Hematopoietic multipotent progenitor cell treated with erythropoietin and hydrocortisone succinate and interleukin-3 and kit ligand, for 8 days (in vitro differentiated cells): Measurements from ENCODE around the gene CELSR3.

ENCODE experiments used
- DNase-seq: peaks from one replicate; pipeline ENCODE4 v3.0.0-alpha.2; 2015

The CELSR3 gene, protein sequence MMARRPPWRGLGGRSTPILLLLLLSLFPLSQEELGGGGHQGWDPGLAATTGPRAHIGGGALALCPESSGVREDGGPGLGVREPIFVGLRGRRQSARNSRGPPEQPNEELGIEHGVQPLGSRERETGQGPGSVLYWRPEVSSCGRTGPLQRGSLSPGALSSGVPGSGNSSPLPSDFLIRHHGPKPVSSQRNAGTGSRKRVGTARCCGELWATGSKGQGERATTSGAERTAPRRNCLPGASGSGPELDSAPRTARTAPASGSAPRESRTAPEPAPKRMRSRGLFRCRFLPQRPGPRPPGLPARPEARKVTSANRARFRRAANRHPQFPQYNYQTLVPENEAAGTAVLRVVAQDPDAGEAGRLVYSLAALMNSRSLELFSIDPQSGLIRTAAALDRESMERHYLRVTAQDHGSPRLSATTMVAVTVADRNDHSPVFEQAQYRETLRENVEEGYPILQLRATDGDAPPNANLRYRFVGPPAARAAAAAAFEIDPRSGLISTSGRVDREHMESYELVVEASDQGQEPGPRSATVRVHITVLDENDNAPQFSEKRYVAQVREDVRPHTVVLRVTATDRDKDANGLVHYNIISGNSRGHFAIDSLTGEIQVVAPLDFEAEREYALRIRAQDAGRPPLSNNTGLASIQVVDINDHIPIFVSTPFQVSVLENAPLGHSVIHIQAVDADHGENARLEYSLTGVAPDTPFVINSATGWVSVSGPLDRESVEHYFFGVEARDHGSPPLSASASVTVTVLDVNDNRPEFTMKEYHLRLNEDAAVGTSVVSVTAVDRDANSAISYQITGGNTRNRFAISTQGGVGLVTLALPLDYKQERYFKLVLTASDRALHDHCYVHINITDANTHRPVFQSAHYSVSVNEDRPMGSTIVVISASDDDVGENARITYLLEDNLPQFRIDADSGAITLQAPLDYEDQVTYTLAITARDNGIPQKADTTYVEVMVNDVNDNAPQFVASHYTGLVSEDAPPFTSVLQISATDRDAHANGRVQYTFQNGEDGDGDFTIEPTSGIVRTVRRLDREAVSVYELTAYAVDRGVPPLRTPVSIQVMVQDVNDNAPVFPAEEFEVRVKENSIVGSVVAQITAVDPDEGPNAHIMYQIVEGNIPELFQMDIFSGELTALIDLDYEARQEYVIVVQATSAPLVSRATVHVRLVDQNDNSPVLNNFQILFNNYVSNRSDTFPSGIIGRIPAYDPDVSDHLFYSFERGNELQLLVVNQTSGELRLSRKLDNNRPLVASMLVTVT (N-terminal part only)

DNA sequence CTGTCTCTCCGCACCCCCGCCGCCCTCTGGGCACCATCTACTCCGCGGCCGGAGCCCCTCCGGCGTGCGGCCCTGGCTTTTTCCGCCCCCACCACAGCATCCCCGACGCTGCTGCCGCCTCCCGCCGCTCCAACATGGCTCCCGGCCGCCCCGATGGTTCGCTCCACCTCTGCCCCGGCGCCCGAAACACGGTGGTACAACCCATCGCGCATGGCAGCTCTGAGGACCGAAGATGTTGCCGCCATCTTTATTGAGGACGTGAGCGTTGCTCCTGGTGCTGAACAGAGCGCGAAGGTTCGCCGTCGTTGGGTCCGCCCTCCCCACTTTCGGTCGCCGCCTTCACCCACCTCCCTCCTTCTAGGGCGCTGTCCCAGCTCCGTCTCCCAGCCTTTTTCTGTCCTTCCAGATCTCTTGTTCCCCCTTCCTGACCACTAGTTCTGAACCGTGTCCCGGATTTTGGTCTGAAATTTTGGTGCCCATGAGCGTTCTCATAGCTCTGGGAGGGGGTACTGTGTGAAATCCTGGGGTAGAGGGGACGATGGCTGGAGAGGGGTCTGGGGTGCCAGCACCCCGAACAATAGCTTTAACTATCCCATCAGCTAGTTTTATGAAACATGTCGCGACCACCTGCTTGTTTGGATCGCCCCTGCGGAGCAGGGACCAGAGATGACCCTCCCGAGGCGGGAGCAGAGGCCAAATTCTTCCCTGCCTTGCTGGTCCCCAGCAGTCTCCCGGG lies at the start of gene CELSR3:
TSS of gene CELSR3 (minus strand) at position 134 of the 736 bp plus-strand sequence. CDS start 252 bp downstream, outside the sequence.
- peak; percentile 90 for DNase-seq

DNA sequence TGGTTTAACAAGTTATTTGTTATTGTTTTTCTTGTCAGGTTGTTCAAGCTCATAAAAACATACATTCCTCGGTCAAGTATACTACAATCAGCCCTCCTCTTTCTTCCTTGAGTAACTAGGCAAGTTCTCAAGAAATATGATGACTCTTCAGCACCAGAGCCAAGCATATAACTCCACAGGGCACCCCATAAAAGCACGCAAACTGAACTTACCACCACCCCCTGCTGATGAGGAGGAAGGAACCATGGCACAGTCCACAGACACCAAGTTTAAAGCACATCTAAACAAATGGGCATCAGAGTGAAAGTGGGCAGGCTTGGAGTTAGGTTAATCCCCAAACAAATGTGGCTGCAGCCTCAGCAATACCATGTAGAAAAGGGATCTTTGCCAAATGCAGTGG lies 49.0 kb upstream of the CELSR3 start:
- DNase-seq, result no peak

DNA sequence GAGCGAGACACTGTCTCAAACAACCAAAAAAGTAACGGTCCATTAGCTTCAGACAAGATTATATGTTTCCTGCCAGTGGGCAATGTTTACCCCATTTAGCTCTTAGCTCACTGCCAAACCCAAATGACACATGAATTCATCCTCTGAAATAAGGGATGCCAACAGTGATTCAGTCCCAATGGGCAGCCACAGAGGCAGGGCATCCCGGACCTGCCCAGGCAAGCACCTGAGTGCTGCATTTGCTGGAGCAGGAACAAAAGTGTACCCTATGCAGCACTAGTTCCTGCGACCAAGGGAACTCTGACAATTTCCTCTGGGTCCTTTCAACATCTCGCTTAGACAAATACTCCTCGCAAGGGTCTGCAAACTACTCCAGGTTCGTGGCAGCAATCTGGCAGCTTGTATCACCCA lies 46.4 kb upstream of the CELSR3 start:
- no peak for DNase-seq

- no peak for DNase-seq
Measured at GRCh38 chr3:48708481-48708889, 45.8 kb upstream of the CELSR3 start.

- no peak for DNase-seq
Measured at GRCh38 chr3:48707157-48707556, 44.5 kb upstream of the CELSR3 start.

GRCh38 chr3:48702320-48702920 lies 39.7 kb upstream of the CELSR3 start:
- DNase-seq, result peak; percentile 70

GRCh38 chr3:48700731-48701405 lies 38.2 kb upstream of the CELSR3 start:
- no peak for DNase-seq

DNA sequence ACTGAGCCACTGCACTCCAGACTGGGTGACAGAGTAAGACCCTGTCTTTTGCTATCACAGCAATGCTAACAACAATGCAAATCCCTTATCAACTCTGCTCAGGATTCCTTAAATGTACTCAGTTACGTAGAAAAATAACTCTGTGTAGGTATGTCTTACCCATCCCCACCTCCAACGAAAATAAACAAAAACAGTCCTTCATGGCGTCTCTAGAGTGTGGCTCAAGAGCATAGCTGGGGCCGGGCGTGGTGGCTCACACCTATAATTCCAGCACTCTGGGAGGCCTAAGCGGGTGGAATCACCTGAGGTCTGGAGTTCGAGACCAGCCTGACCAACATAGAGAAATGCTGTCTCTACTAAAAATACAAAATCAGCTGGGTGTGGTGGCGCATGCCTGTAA lies 36.2 kb upstream of the CELSR3 start:
- no peak for DNase-seq

- DNase-seq, result no peak
Measured at GRCh38 chr3:48697952-48698351, 35.3 kb upstream of the CELSR3 start.

DNA sequence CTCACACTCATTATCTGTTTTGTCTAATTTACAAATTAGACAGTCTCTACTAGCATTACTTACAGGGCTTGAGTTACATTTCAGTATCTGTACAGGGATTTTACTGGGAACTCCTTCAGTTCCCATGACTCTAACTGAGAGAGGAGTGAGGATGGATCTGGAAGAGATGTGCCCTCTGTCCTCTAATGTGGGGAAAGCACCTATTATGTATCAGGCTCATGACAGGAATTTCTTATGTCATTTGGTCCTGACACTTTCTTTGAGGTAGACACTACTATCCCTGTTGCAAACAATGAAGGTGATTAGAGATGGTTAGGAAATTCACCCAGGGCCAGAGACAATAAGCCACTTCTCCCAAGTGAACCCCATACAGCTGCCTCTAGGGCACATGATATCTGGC lies 33.9 kb upstream of the CELSR3 start:
- DNase-seq, result no peak

GRCh38 chr3:48696156-48696555 lies 33.5 kb upstream of the CELSR3 start:
- DNase-seq, result no peak

- DNase-seq, result no peak
Measured at GRCh38 chr3:48695393-48695753, 32.7 kb upstream of the CELSR3 start.

DNA sequence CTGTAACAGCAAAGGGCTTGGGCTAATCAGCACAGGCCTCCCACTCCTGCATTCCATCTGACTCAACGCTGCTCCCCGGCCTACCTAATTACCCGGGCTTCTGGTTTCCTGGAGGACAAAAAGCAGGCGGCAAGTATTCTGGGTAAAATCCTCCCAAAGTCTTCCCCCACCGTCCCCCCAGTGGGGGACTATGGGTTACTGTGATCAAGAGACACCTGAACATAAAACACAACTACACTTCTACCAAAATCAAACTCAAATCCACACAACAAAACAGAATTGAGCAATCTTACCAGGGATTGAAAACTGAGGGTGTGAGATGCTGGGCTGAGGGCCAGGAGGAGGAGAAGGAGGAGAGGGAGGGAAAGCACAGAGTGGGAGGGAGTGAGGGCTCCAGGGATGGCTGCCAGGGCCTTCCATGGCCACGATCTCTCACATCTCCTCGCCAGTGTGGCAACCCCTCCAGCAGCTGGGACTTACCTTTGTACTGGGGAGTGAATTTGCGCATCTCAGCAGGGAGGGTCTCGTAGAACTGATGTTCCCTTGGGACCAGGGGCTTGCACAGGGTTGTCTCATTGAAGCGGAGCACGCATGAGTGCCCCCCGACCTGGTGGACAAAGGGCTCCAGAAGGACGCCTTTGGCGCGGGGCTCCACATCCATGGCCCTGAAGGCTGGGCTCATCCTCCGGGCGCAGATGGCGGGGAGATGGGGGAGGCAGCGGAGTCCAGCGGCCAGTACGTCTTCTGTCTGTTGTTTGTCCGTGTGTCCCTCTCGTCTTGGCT lies 32.1 kb upstream of the CELSR3 start:
- no peak for DNase-seq

DNA sequence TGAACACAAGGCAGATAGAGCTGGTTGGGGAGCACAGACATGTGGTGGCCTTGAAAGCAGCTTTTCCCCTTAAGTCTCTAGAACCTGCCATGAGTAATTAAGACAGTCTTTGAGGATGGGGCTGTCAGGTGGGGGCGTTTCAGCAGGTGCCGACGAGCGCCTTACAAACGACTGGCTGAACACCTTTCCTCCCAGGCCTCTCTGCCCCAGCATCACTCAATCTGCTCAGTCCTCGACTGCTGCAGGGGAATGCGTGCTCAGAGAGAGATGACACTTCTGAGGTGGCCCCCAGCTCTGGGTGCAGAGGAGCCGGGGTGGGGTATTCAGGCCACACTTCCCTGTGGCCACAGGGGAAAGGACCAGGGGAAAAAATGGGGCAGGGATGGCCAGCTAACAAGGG lies 31.1 kb upstream of the CELSR3 start:
- DNase-seq, result no peak

- DNase-seq, result no peak
Measured at GRCh38 chr3:48692551-48692950, 29.9 kb upstream of the CELSR3 start.

DNA sequence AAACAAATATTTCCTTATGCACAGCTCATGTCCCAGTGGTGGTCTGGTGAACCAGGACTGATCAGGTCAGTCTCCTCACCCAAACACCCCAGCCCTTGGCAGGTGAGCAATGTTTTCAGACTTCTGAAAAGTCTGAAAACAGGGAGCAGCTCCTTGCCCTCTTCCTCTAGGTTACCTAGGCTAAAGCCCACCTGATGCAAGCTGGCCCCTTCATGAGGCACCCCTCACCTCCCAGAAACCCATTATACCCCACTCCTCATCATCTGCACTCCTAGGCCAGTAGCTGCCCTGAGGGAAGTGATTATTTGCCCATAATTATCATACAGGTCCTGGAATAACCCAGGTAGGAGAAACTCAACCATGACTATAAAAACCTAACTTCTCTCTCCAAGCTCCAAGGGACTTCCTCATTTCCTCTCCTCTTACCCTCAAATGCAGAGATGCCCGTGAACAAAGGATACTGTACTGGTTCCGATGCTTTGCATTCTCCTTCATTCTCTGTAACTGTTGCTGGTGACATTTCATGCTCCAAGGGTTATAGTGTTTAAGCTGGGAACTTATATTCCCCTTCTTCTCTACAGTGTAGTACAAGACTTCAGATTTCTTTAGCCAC lies 28.3 kb upstream of the CELSR3 start:
- no peak for DNase-seq

DNA sequence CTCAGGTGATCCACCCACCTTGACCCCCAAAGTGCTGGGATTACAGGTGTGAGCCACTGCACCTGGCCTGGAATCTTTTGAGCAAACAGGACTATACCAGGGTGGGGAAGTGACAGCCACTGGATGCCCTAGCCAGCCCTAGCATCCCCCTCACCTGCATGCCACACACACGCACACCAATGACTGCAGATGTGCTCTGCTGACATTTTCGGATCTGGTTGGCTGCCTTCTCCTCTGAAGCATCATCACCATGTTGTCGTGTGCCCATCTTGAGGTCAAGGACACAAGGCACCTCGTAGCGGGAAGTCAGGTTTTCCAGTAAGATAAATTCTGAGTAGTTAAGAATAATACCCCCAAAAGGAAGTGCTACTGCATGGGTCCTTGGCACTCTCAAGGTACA lies 26.7 kb upstream of the CELSR3 start:
- DNase-seq, result no peak

DNA sequence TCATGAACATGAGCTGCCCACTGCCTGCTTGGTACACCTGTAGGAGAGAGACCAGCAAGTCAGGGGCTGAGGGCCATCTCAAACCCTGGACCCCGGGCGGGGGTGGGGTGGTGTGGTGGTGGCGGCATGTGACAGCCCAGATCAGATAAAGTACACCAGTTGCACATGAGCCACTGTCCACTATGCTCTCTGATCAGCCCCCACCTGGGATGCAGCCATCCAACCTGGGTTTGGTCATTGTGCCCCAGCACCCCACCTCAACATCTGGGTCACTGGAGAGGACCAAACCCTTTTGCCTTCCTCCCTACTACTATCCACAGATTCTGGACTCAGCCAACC lies 26.0 kb upstream of the CELSR3 start:
- no peak for DNase-seq

- DNase-seq, result no peak
Measured at GRCh38 chr3:48688032-48688736, 25.5 kb upstream of the CELSR3 start.

DNA sequence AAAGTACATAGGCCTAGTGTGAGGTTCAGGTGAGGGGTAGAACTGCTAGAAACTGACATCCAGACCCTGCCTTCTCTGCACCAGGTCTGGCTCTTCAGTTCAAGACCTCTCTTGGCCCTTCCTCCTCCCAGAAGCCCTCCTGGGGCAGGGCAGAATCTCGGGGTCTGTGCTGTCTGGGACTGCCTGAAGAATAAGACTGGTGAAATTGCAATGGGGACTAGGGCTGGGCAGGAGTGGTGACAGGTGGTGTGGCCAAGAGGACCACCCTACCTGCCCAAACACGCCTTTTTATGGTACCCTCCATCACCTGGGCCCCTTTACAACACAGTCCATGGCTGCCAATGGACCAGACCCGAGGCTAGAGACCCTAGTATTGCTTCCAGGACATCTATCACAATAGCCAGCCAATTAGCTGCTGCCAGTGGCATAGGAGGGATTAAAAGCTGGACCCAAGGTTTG lies 24.6 kb upstream of the CELSR3 start:
- no peak for DNase-seq
